IMR-90 (cell line): ENCODE results near the gene ADAMTS13. TPM values are rescaled to one million over a fixed set of nuclear protein-coding genes. Genes with fewer than 3 reads are reported as not detected.

Source experiments
- ATAC-seq: fragments of 200-7000 bp; cut with Tn5 transposase; 2 replicates; pipeline ENCODE4 v1.9.1; 2020; ENCODE audit warnings: low read depth, mild to moderate bottlenecking, moderate library complexity
- BruUV-seq: library from RNA; stranded (reverse); fragments of 400-500 nt; replicated peaks from 2 replicates; lab custom pipeline; 2021; lab: Mats Ljungman, UMichigan
- CTCF ChIA-PET: fragments of 300-600 bp; formaldehyde crosslinking; extraction: SDS; loops from one replicate; lab custom pipeline; 2021; ENCODE audit warnings: antibody characterized with exemption; lab: Yijun Ruan, JAX
- POLR2A ChIA-PET: fragments of 300-600 bp; sonication (Branson Sonifier 250); formaldehyde crosslinking; loops from one replicate; lab custom pipeline; 2022; ENCODE audit warnings: antibody characterized with exemption; ENCODE audit not compliant: unreplicated experiment; lab: Charles Lee
- DNase-seq: peaks from one replicate; pipeline ENCODE4 v3.0.0; 2013
- H2AFZ ChIP-seq: replicated peaks from 2 replicates; pipeline ENCODE3; 2013; ENCODE audit warnings: low read length, mild to moderate bottlenecking; ENCODE audit not compliant: poor library complexity
- H2AK5ac ChIP-seq: 2 replicates; pipeline ENCODE4 v1.6.1; 2013; ENCODE audit warnings: low read depth, low read length, inconsistent platforms
- H2AK9ac ChIP-seq: replicated peaks from 2 replicates; pipeline ENCODE3; 2013; ENCODE audit warnings: mild to moderate bottlenecking, low read depth, low read length, moderate library complexity; ENCODE audit not compliant: poor library complexity
- H2BK120ac ChIP-seq: 2 replicates; pipeline ENCODE4 v1.6.1; 2013; ENCODE audit warnings: low read depth, low read length, inconsistent platforms
- H2BK15ac ChIP-seq: 3 replicates; pipeline ENCODE4 v1.6.1; 2013; ENCODE audit warnings: low read depth, low read length, inconsistent platforms
- H2BK20ac ChIP-seq: 2 replicates; pipeline ENCODE4 v1.6.1; 2013; ENCODE audit warnings: low read depth, mild to moderate bottlenecking, inconsistent platforms, low read length, moderate library complexity
- H2BK5ac ChIP-seq: 2 replicates; pipeline ENCODE4 v1.6.1; 2013; ENCODE audit warnings: mild to moderate bottlenecking, low read depth, low read length, inconsistent platforms; ENCODE audit not compliant: poor library complexity, severe bottlenecking
- H3K14ac ChIP-seq: replicated peaks from 2 replicates; pipeline ENCODE4 v1.6.1; 2013; ENCODE audit warnings: low read depth, low read length, inconsistent platforms
- H3K18ac ChIP-seq: 2 replicates; pipeline ENCODE4 v1.6.1; 2013; ENCODE audit warnings: low read depth, low read length, control low read depth
- H3K23ac ChIP-seq: 2 replicates; pipeline ENCODE4 v1.6.1; 2013; ENCODE audit warnings: low read depth, low read length, inconsistent platforms
- H3K27ac ChIP-seq: 2 replicates; pipeline ENCODE4 v1.5.1; 2013; ENCODE audit warnings: mild to moderate bottlenecking, control low read depth, low read length; ENCODE audit not compliant: insufficient read depth
- H3K27me3 ChIP-seq: 2 replicates; pipeline ENCODE4 v1.6.1; 2013; ENCODE audit warnings: low read length; ENCODE audit not compliant: control insufficient read depth, insufficient read depth
- H3K36me3 ChIP-seq: 2 replicates; pipeline ENCODE4 v1.6.1; 2013; ENCODE audit warnings: low read length, mixed read lengths; ENCODE audit not compliant: control insufficient read depth, insufficient read depth
- H3K4ac ChIP-seq: 2 replicates; pipeline ENCODE4 v1.6.1; 2013; ENCODE audit warnings: low read depth, low read length, inconsistent platforms
- H3K4me1 ChIP-seq: 2 replicates; pipeline ENCODE4 v1.6.1; 2013; ENCODE audit warnings: low read length, mixed read lengths; ENCODE audit not compliant: control insufficient read depth, insufficient read depth
- H3K4me2 ChIP-seq: 2 replicates; pipeline ENCODE4 v1.6.1; 2013; ENCODE audit warnings: low read depth, mild to moderate bottlenecking, control low read depth, low read length, moderate library complexity
- H3K4me3 ChIP-seq: 2 replicates; pipeline ENCODE4 v1.5.1; 2013; ENCODE audit warnings: low read depth, mild to moderate bottlenecking, control low read depth, low read length, moderate library complexity; ENCODE audit not compliant: insufficient read depth
- H3K56ac ChIP-seq: 2 replicates; pipeline ENCODE4 v1.6.1; 2013; ENCODE audit warnings: low read length, inconsistent platforms; ENCODE audit not compliant: insufficient read depth; ENCODE audit errors: extremely low read depth
- H3K79me1 ChIP-seq, 2 experiments: 2 replicates each; pipeline ENCODE4 v1.6.1; 2013; ENCODE audit warnings: low read length in 2 of 2, inconsistent platforms in 1 of 2, low read depth in 1 of 2
- H3K9ac ChIP-seq: 2 replicates; pipeline ENCODE4 v1.6.1; 2013; ENCODE audit warnings: low read depth, low read length, control low read depth
- H3K9me1 ChIP-seq: 2 replicates; pipeline ENCODE4 v1.6.1; 2013; ENCODE audit warnings: low read length, inconsistent platforms; ENCODE audit not compliant: insufficient read depth
- H3K9me3 ChIP-seq: 2 replicates; pipeline ENCODE4 v1.6.1; 2013; ENCODE audit warnings: low read length; ENCODE audit not compliant: control insufficient read depth, insufficient read depth
- H4K20me1 ChIP-seq: 2 replicates; pipeline ENCODE4 v1.6.1; 2013; ENCODE audit warnings: low read length, inconsistent platforms; ENCODE audit not compliant: insufficient read depth
- H4K5ac ChIP-seq: 2 replicates; pipeline ENCODE4 v1.6.1; 2013; ENCODE audit warnings: mild to moderate bottlenecking, low read depth, low read length, control low read depth
- H4K8ac ChIP-seq, 2 experiments: 2 replicates each; pipeline ENCODE4 v1.6.1; 2013; ENCODE audit warnings: low read depth in 2 of 2, low read length in 2 of 2, control low read depth in 1 of 2, inconsistent platforms in 1 of 2
- H4K91ac ChIP-seq: 2 replicates; pipeline ENCODE4 v1.6.1; 2013; ENCODE audit warnings: low read depth, low read length, inconsistent platforms; ENCODE audit not compliant: insufficient read depth
- BHLHE40 ChIP-seq: fragments of 150-350 bp; IDR thresholded peaks from 2 replicates; pipeline ENCODE4 v1.6.1; 2016; ENCODE audit warnings: mild to moderate bottlenecking, low read depth, low read length
- CEBPB ChIP-seq: IDR thresholded peaks from 2 replicates; pipeline ENCODE4 v1.6.1; 2012; ENCODE audit warnings: low read depth, low read length, improper control_type of control experiment
- CHD1 ChIP-seq: IDR thresholded peaks from 2 replicates; pipeline ENCODE4 v1.6.1; 2012; ENCODE audit warnings: low read depth, low read length, improper control_type of control experiment
- CTCF ChIP-seq: conservative IDR thresholded peaks from 2 replicates; pipeline ENCODE4 v1.5.1; 2012; ENCODE audit warnings: mild to moderate bottlenecking, low read depth, low read length, improper control_type of control experiment
- ELK1 ChIP-seq: fragments of 150-350 bp; IDR thresholded peaks from 2 replicates; pipeline ENCODE4 v1.6.1; 2016; ENCODE audit warnings: low read depth, mild to moderate bottlenecking, low read length, moderate library complexity, borderline replicate concordance
- FOS ChIP-seq: fragments of 150-350 bp; IDR thresholded peaks from 2 replicates; pipeline ENCODE4 v1.6.1; 2016; ENCODE audit warnings: low read depth, low read length
- MAFK ChIP-seq: IDR thresholded peaks from 2 replicates; pipeline ENCODE4 v1.6.1; 2012; ENCODE audit warnings: low read depth, low read length, improper control_type of control experiment
- MAZ ChIP-seq: IDR thresholded peaks from 2 replicates; pipeline ENCODE4 v1.6.1; 2012; ENCODE audit warnings: low read depth, mild to moderate bottlenecking, low read length, improper control_type of control experiment, moderate library complexity, borderline replicate concordance
- MXI1 ChIP-seq: IDR thresholded peaks from 2 replicates; pipeline ENCODE4 v1.6.1; 2012; ENCODE audit warnings: low read depth, mild to moderate bottlenecking, low read length, moderate library complexity, borderline replicate concordance
- NFE2L2 ChIP-seq: fragments of 150-350 bp; IDR thresholded peaks from 2 replicates; pipeline ENCODE4 v1.6.1; 2016; ENCODE audit warnings: low read depth, mild to moderate bottlenecking, low read length
- POLR2A ChIP-seq: IDR thresholded peaks from 2 replicates; pipeline ENCODE4 v1.6.1; 2012; ENCODE audit warnings: mild to moderate bottlenecking, low read depth, low read length
- RAD21 ChIP-seq: IDR thresholded peaks from 2 replicates; pipeline ENCODE4 v1.6.1; 2012; ENCODE audit warnings: low read length, improper control_type of control experiment
- RCOR1 ChIP-seq: IDR thresholded peaks from 2 replicates; pipeline ENCODE4 v1.6.1; 2012; ENCODE audit warnings: mild to moderate bottlenecking, low read length, improper control_type of control experiment; ENCODE audit not compliant: insufficient replicate concordance
- RFX5 ChIP-seq: IDR thresholded peaks from 2 replicates; pipeline ENCODE4 v1.8.0; 2012; ENCODE audit warnings: low read depth, mild to moderate bottlenecking, low read length, moderate library complexity
- SMC3 ChIP-seq: fragments of 150-350 bp; IDR thresholded peaks from 2 replicates; pipeline ENCODE4 v1.6.1; 2016; ENCODE audit warnings: low read depth, mild to moderate bottlenecking, antibody characterized with exemption, low read length, moderate library complexity
- USF2 ChIP-seq: fragments of 150-350 bp; IDR thresholded peaks from 2 replicates; pipeline ENCODE4 v1.6.1; 2017; ENCODE audit warnings: mild to moderate bottlenecking, antibody characterized with exemption, low read length, low read depth
- WGBS, 2 experiments: methylation state at CpG; one replicate each; pipeline versions ENCODE4 v1.1.5 to v1.1.7; 2013; ENCODE audit warnings: missing lambda C conversion rate in 2 of 2; ENCODE audit not compliant: insufficient read length in 1 of 2; ENCODE audit errors: extremely low coverage in 2 of 2; 5-methylcytosine and 5-hydroxymethylcytosine counted together
- dilution Hi-C: fragments of 300-500 bp; cut with HindIII; formaldehyde crosslinking; loops from one replicate; pipeline ENCODE4 v1.14.3; 2018; ENCODE audit warnings: low sequenced_read_pairs; ENCODE audit not compliant: unreplicated experiment
- in situ Hi-C: fragments of 300-500 bp; cut with MboI; formaldehyde crosslinking; loops from 3 replicates; pipeline ENCODE4 v1.14.3; 2019; ENCODE audit warnings: low sequenced_read_pairs, inconsistent platforms, mixed read lengths
- intact Hi-C: fragments of 100-400 bp; cut with micrococcal nuclease; formaldehyde crosslinking; loops from 2 replicates; pipeline ENCODE4 v1.10.0; 2022
- polyA plus RNA-seq, 3 experiments: library from polyadenylated mRNA; depleted of rRNA; stranded (reverse); fragments of >200 nt; gene quantifications; 2 replicates each; pipeline ENCODE4 v1.2.3, GENCODE V29; 2012; ENCODE audit warnings: low replicate concordance in 1 of 3
- total RNA-seq: library from RNA; depleted of rRNA; stranded (reverse); fragments of >200 nt; gene quantifications from 2 replicates; pipeline ENCODE4 v1.2.3, GENCODE V29; 2012

ADAMTS13 gene
- total and polyA plus RNA-seq, 2 of the 4 experiments (the other 2 are of a cell fraction) = 0.18 to 2.8 TPM

- 87% methylated on average over 4 of the region's 11 CpGs; no CpG with 5 or more reads in 1 of the 2 experiments for WGBS, 2 experiments
- Histone ChIP-seq H3K27me3 (no peaks in the 10 kb centered on the region), H2AK9ac (no peak overlapping the region), H2BK120ac (no peak overlapping the region), H4K20me1 (no peaks in the 10 kb centered on the region), H3K4me3 (no peak overlapping the region), H3K9ac (no peak overlapping the region), H3K23ac (no peak overlapping the region), H3K18ac (no peak overlapping the region), H3K9me3 (no peaks in the 10 kb centered on the region), H4K5ac (no peak overlapping the region), H3K56ac (no peak overlapping the region), H4K8ac (no peak overlapping the region), H2BK15ac (no peak overlapping the region), H3K4me1 (no peaks in the 10 kb centered on the region), H3K4ac (no peak overlapping the region), H4K91ac (no peak overlapping the region), H3K4me2 (no peak overlapping the region), H3K36me3 (peaks cover 3% of the 10 kb centered on the region; the same call in 1 of the 2 replicates), H3K14ac (no peak overlapping the region), H2AK5ac (no peak overlapping the region), H3K9me1 (no peaks in the 10 kb centered on the region), H2BK20ac (no peak overlapping the region), H2BK5ac (no peak overlapping the region), H3K27ac (no peak overlapping the region), H2AFZ (no peak overlapping the region), H3K79me1 (no peaks in the 10 kb centered on the region)
- no TSS peak for BruUV-seq
- in situ Hi-C loops = no loop called here
- dilution Hi-C loops = no loop called here
- TF ChIP-seq ELK1 (no peak), RFX5 (no peak), CTCF (no peak), RCOR1 (no peak), SMC3 (no peak), MXI1 (no peak), POLR2A (no peak), MAZ (no peak), RAD21 (no peak), NFE2L2 (no peak), BHLHE40 (no peak), MAFK (no peak), USF2 (no peak), CEBPB (no peak), CHD1 (no peak), FOS (no peak)
- POLR2A ChIA-PET = no interaction called here
- no peak for ATAC-seq
- no peak for DNase-seq
- CTCF ChIA-PET = no interaction called here
- intact Hi-C loops = no loop called here
Observed at GRCh38 chr9:133472277-133472645, 50.1 kb downstream of the ADAMTS13 start.
